ENCODE data around the gene SLC2A11.
A peak's percentile ranks its signal among the peaks of the same experiment; 100 is the strongest.

DNA sequence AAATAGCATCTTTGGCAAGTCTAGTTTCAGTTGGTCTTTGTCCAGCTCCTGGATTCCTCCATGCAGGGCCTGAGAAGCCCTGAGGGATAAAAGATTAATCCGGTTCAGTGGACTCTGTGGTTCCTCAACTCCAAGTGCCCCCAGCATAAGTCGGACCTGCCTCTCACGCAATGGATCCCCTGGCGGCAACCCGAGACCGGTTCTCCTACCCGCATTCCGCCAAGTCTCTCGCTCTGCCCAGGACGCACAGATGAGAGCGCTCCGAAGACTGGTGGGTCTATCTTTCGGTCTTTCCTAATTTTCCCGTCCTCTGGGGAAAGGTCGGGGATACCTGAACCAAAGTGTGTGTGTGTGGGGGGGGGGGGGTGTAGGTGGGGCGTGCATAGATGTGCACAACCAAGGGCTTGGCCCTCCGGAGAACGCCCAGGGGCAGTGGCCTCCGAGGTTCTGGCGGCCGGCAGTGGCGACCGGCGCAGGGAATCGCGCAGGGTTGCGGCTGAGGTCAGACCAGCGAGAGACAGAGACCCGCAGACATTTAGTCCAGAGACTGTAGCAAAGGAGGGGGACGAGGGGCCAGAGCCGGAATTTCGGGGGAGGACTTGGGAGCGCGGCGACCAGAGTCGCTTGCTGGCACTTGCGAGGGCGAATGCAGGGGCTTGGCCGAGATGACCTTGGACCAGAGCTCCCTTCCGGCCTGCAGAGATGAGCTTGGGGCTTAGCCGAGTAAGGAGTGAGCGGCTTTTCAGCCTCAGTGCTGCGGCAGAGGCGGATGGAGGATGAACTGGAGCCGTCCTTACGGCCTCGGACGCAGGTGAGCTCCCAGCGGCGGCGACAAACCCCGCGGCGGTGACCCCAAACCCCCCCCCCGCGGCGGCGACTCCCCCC is 712 bp upstream of the SLC2A11 start:
- TF ChIP-seq, protein P1, sequence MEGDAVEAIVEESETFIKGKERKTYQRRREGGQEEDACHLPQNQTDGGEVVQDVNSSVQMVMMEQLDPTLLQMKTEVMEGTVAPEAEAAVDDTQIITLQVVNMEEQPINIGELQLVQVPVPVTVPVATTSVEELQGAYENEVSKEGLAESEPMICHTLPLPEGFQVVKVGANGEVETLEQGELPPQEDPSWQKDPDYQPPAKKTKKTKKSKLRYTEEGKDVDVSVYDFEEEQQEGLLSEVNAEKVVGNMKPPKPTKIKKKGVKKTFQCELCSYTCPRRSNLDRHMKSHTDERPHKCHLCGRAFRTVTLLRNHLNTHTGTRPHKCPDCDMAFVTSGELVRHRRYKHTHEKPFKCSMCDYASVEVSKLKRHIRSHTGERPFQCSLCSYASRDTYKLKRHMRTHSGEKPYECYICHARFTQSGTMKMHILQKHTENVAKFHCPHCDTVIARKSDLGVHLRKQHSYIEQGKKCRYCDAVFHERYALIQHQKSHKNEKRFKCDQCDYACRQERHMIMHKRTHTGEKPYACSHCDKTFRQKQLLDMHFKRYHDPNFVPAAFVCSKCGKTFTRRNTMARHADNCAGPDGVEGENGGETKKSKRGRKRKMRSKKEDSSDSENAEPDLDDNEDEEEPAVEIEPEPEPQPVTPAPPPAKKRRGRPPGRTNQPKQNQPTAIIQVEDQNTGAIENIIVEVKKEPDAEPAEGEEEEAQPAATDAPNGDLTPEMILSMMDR (conservative IDR thresholded peaks at IDR 0.05 in 1 of 2, IDR thresholded peaks at IDR 0.05 in 1 of 2; ENCODE audit: extremely low read depth in 1 of 2, insufficient read depth in 1 of 2, low read depth in 1 of 2, low read length in 2 of 2), result peak in 1 of 2 donors; percentile 24
- TF ChIP-seq EZH2 (IDR thresholded peaks at IDR 0.05; ENCODE audit: borderline replicate concordance, low read length), result no peak

Data from mammary epithelial cell (primary cell).